Neural cell (in vitro differentiated cells): ENCODE results near the gene NEURL1. TPM values are rescaled to one million over a fixed set of nuclear protein-coding genes. Genes with fewer than 3 reads are reported as not detected.
"Not testable (repeated sequence)": the region's sequence is repeated elsewhere in the genome, so short reads cannot be mapped to it uniquely, and the experiment has no call there.

Experiments
- H2AFZ ChIP-seq: fragments of 200-600, 300-800 bp; sonication (generic), shearing (Covaris generic); 2 replicates; pipeline ENCODE4 v1.6.0; 2014; ENCODE audit warnings: low read depth, mild to moderate bottlenecking, antibody characterized with exemption, low read length, moderate library complexity
- H3F3A ChIP-seq: fragments of 200-600 bp; shearing (Covaris generic); 2 replicates; pipeline ENCODE4 v1.6.1; 2016; ENCODE audit warnings: mild to moderate bottlenecking, moderate library complexity, mixed read lengths, antibody characterized with exemption, low read length; ENCODE audit not compliant: insufficient read depth, poor library complexity, severe bottlenecking
- H3K27ac ChIP-seq: fragments of 200-600, 300-800 bp; sonication (generic), shearing (Covaris generic); 2 replicates; pipeline ENCODE4 v1.5.1; 2014; ENCODE audit warnings: mild to moderate bottlenecking, low read length, moderate library complexity
- H3K27me3 ChIP-seq: fragments of 300-800, 200-600 bp; sonication (generic), shearing (Covaris generic); 2 replicates; pipeline ENCODE4 v1.6.0; 2014; ENCODE audit warnings: mild to moderate bottlenecking, low read depth, low read length, moderate library complexity; ENCODE audit not compliant: insufficient read depth
- H3K36me3 ChIP-seq: fragments of 300-800, 200-600 bp; sonication (generic), shearing (Covaris generic); 2 replicates; pipeline ENCODE4 v1.5.1; 2014; ENCODE audit warnings: mild to moderate bottlenecking, antibody characterized with exemption, low read length, moderate library complexity; ENCODE audit not compliant: insufficient read depth
- H3K4me2 ChIP-seq: fragments of 300-800, 200-600 bp; sonication (generic), shearing (Covaris generic); 2 replicates; pipeline ENCODE4 v1.6.0; 2014; ENCODE audit warnings: mild to moderate bottlenecking, low read length
- H3K4me3 ChIP-seq: fragments of 300-800, 200-600 bp; sonication (generic), shearing (Covaris generic); 2 replicates; pipeline ENCODE4 v1.5.1; 2014; ENCODE audit warnings: mild to moderate bottlenecking, low read length, moderate library complexity
- H3K79me2 ChIP-seq: fragments of 200-600 bp; shearing (Covaris generic); replicated peaks from 2 replicates; pipeline ENCODE4 v1.6.0; 2014; ENCODE audit warnings: mild to moderate bottlenecking, low read length, moderate library complexity; ENCODE audit not compliant: insufficient read depth
- H3K9ac ChIP-seq: fragments of 300-800, 200-600 bp; sonication (generic), shearing (Covaris generic); 2 replicates; pipeline ENCODE4 v1.6.1; 2016; ENCODE audit warnings: mild to moderate bottlenecking, low read length, mixed read lengths
- H3K9me2 ChIP-seq: fragments of 200-600 bp; shearing (Covaris generic); 2 replicates; pipeline ENCODE4 v1.6.1; 2016; ENCODE audit warnings: mild to moderate bottlenecking, low read length, mixed read lengths; ENCODE audit not compliant: insufficient read depth
- H3K9me3 ChIP-seq: fragments of 200-600, 300-800 bp; sonication (generic), shearing (Covaris generic); 2 replicates; pipeline ENCODE4 v1.6.1; 2016; ENCODE audit warnings: mild to moderate bottlenecking, mixed run types, low read length, moderate library complexity, mixed read lengths
- H4K20me1 ChIP-seq: fragments of 200-600 bp; shearing (Covaris generic); 2 replicates; pipeline ENCODE4 v1.6.1; 2016; ENCODE audit warnings: mild to moderate bottlenecking, mixed run types; ENCODE audit not compliant: insufficient read depth
- EP300 ChIP-seq: fragments of 450-650 bp; conservative IDR thresholded peaks from 2 replicates; pipeline ENCODE4 v1.6.1; 2014; ENCODE audit warnings: antibody characterized with exemption, mild to moderate bottlenecking, moderate library complexity; ENCODE audit not compliant: poor library complexity, severe bottlenecking
- EZH2 ChIP-seq: fragments of 200-600, 300-800 bp; shearing (Covaris generic), sonication (generic); IDR thresholded peaks from 2 replicates; pipeline ENCODE4 v1.6.1; 2014; ENCODE audit warnings: antibody characterized with exemption, low read length, borderline replicate concordance, mild to moderate bottlenecking; ENCODE audit not compliant: insufficient read depth, poor library complexity, severe bottlenecking
- MXI1 ChIP-seq: fragments of 450-650 bp; conservative IDR thresholded peaks from 2 replicates; pipeline ENCODE4 v1.6.1; 2014; ENCODE audit warnings: antibody characterized with exemption, mild to moderate bottlenecking; ENCODE audit not compliant: poor library complexity, severe bottlenecking
- POLR2AphosphoS5 ChIP-seq: IDR thresholded peaks from 2 replicates; pipeline ENCODE4 v1.6.1; 2012
- RAD21 ChIP-seq: fragments of 450-650 bp; conservative IDR thresholded peaks from 2 replicates; pipeline ENCODE4 v1.6.1; 2014; ENCODE audit warnings: antibody characterized with exemption, mild to moderate bottlenecking, moderate library complexity
- REST ChIP-seq: IDR thresholded peaks from 2 replicates; pipeline ENCODE4 v1.6.1; 2012; ENCODE audit warnings: borderline replicate concordance
- SMC3 ChIP-seq: fragments of 450-650 bp; conservative IDR thresholded peaks from 2 replicates; pipeline ENCODE4 v1.6.1; 2014; ENCODE audit warnings: antibody characterized with exemption, mild to moderate bottlenecking, moderate library complexity; ENCODE audit not compliant: poor library complexity
- TAF1 ChIP-seq: IDR thresholded peaks from 2 replicates; pipeline ENCODE4 v1.6.1; 2012; ENCODE audit warnings: low read depth
- polyA plus RNA-seq: library from polyadenylated mRNA; depleted of rRNA; stranded (reverse); fragments of >200 nt; gene quantifications from 2 replicates; pipeline ENCODE4 v1.2.3, GENCODE V29; 2014
- TF ChIP-seq, protein P1 (sequence below): fragments of 450-650 bp; IDR thresholded peaks from 2 replicates; pipeline ENCODE4 v1.5.1; 2014; ENCODE audit warnings: antibody characterized with exemption, mild to moderate bottlenecking, moderate library complexity; ENCODE audit not compliant: poor library complexity, severe bottlenecking

NEURL1 gene
- polyA plus RNA-seq, 1 donor from 2014 or later, result 12.3 TPM

DNA sequence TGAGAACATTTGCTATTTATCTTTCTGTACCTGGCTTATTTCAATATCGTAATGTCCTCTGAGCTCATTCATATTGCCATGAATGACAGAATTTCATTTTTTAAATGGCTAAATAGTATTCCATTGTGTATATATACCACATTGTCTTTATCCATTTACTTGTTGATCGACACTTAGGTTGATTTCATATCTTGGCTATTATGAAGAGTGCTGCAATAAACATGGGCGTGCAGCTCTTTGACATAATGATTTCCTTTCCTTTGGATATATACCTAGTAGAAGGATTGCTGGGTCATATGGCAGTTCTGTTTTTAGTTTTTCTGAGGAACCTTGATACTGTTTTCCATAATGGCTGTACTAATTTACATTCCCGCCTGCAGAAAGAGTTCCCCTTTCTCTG, 30.2 kb downstream of the NEURL1 start:
- Histone ChIP-seq H3K79me2 (no peaks in the 10 kb centered on the region), H4K20me1 (no peaks in the 10 kb centered on the region), H3F3A (no peaks in the 10 kb centered on the region), H3K4me3 (no peak overlapping the region), H3K9ac (no peak overlapping the region), H3K4me2 (no peak overlapping the region), H3K27ac (no peak overlapping the region), H3K27me3 (no peaks in the 10 kb centered on the region), H3K36me3 (no peaks in the 10 kb centered on the region), H3K9me3 (no peaks in the 10 kb centered on the region), H2AFZ (no peak overlapping the region), H3K9me2 (no peaks in the 10 kb centered on the region)
- TF ChIP-seq RAD21 (no peak), SMC3 (no peak), MXI1 (no peak), EZH2 (no peak), REST (no peak), EP300 (no peak), POLR2AphosphoS5 (no peak), TAF1 (no peak)
- TF ChIP-seq, protein P1, sequence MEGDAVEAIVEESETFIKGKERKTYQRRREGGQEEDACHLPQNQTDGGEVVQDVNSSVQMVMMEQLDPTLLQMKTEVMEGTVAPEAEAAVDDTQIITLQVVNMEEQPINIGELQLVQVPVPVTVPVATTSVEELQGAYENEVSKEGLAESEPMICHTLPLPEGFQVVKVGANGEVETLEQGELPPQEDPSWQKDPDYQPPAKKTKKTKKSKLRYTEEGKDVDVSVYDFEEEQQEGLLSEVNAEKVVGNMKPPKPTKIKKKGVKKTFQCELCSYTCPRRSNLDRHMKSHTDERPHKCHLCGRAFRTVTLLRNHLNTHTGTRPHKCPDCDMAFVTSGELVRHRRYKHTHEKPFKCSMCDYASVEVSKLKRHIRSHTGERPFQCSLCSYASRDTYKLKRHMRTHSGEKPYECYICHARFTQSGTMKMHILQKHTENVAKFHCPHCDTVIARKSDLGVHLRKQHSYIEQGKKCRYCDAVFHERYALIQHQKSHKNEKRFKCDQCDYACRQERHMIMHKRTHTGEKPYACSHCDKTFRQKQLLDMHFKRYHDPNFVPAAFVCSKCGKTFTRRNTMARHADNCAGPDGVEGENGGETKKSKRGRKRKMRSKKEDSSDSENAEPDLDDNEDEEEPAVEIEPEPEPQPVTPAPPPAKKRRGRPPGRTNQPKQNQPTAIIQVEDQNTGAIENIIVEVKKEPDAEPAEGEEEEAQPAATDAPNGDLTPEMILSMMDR, result no peak

- Histone ChIP-seq H2AFZ (no peak overlapping the region), H3K79me2 (no peaks in the 10 kb centered on the region), H3K4me2 (no peak overlapping the region), H3K27me3 (no peaks in the 10 kb centered on the region), H3K27ac (no peak overlapping the region), H3K9me3 (no peaks in the 10 kb centered on the region), H3F3A (no peaks in the 10 kb centered on the region), H3K9me2 (no peaks in the 10 kb centered on the region), H3K9ac (no peak overlapping the region), H3K4me3 (no peak overlapping the region), H4K20me1 (no peaks in the 10 kb centered on the region), H3K36me3 (no peaks in the 10 kb centered on the region)
- TF ChIP-seq MXI1 (no peak), SMC3 (no peak), EP300 (no peak), TAF1 (no peak)
- TF ChIP-seq, protein P1, result no peak
Measured at GRCh38 chr10:103525901-103526300, 32.4 kb downstream of the NEURL1 start.

DNA sequence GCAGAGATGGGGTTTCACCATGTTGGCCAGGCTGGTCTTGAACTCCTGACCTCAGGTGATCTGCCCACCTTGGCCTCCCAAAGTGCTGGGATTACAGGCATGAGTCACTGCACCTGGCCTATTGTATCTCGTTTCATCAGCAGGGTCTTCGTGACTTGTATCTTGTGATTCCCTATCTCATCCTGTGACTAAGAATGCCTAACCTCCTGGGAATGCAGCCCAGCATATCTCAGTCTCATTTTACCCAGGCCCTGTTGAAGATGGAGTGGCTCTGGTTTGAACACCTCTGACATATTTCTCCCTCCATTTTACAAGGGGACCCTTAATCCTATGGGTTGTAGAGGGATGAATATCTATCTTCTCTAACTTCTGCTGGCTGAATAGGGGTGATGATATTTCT, 34.0 kb downstream of the NEURL1 start:
- H4K20me1 ChIP-seq, H3K79me2 ChIP-seq, H3K27me3 ChIP-seq, H2AFZ ChIP-seq, H3K4me2 ChIP-seq, H3K36me3 ChIP-seq, H3F3A ChIP-seq, H3K9me2 ChIP-seq, H3K4me3 ChIP-seq, H3K27ac ChIP-seq, H3K9me3 ChIP-seq, H3K9ac ChIP-seq: not testable (repeated sequence)
